Nucleus accumbens (tissue), 56 donors: ENCODE data around the gene ASGR1.
"Not testable (repeated sequence)": the region's sequence is repeated elsewhere in the genome, so short reads cannot be mapped to it uniquely, and the experiment has no call there.

Source experiments
- DNase-seq, 56 donors: peaks; one replicate each; lab custom pipeline; 2025; lab: John Stamatoyannopoulos, UW

The ASGR1 gene

GRCh38 chr17:7130621-7131422 lies 48.3 kb downstream of the ASGR1 start:
- no peak for DNase-seq

GRCh38 chr17:7129311-7129710 lies 49.9 kb downstream of the ASGR1 start:
- no peak for DNase-seq

DNA sequence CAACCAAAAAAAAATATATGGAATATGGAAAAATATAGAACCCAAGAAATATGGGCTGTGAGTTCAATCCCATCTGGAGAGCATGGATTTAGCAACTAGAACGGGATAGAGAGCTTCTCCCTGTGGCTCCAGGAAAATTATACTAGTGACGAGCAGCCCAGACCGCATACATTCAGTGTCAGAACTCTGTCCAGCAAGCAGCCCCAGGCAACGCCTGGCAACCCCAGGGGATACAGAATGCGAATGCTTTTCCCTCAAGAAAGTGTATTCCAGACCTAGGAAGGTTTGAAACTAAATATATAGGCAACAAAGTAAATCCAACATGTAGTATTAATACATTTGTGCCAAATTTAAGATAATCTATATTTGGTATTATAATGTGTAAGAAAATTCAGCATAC lies 51.0 kb downstream of the ASGR1 start:
- DNase-seq, result no peak

DNA sequence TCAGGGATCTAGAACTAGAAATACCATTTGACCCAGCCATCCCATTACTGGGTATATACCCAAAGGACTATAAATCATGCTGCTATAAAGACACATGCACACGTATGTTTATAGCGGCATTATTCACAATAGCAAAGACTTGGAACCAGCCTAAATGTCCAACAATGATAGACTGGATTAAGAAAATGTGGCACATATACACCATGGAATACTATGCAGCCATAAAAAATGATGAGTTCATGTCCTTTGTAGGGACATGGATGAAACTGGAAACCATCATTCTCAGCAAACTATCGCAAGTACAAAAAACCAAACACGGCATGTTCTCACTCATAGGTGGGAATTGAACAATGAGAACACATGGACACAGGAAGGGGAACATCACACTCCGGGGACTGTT lies 51.7 kb downstream of the ASGR1 start:
- DNase-seq, result not testable (repeated sequence)

DNA sequence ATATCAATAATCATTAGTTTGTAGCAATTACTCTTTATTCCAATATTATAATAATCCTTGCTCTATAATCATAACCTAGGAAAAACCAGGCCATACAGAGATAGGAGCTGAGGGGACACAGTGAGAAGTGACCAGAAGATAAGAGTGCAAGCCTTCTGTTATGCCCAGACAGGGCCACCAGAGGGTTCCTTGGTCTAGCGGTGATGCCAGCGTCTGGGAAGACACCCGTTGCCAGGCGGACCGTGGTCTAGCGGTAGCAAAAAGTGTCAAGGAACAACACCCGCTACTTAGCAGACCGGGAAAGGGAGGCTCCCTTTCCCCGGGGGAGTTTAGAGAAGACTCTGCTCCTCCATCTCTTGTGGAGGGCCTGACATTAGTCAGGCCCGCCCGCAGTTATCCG lies 52.8 kb downstream of the ASGR1 start:
- not testable (repeated sequence) for DNase-seq

DNA sequence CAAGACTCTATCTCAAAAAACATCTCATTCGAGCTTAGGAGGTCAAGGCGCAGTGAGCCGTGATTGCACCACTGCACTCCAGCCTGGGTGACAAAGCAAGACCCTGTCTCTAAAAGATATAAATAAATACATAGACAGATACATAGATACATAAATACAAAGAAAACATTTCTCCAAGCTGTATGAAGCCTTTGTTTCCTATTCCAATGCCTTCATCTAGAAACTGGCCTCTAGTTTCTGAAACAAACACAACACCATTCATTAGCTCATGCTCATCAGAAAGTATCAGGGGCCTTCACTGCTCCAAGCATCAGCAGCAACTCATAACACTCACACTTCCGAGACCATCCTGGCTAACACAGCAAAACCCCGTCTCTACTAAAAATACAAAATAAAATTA lies 54.2 kb downstream of the ASGR1 start:
- DNase-seq, result no peak

- DNase-seq, result no peak
Measured at GRCh38 chr17:7123844-7124243, 55.3 kb downstream of the ASGR1 start.
